SK-N-SH treated with all-trans-retinoic acid at 6 μM for 48 hours (cell line): ENCODE results near the gene PTPRN2.

Experiments
- ATAC-seq: fragments of 200-7000 bp; cut with Tn5 transposase; 3 replicates; pipeline ENCODE4 v1.9.1; 2020; ENCODE audit warnings: mild to moderate bottlenecking, moderate library complexity
- ARNTL ChIP-seq: fragments of 450-650 bp; formaldehyde crosslinking; IDR thresholded peaks from 2 replicates; pipeline ENCODE4 v1.5.0; 2020; ENCODE audit warnings: low read depth, mild to moderate bottlenecking, moderate library complexity, borderline replicate concordance
- BACH2 ChIP-seq: fragments of 250-450 bp; sonication (Bioruptor Pico); IDR thresholded peaks from 2 replicates; pipeline ENCODE4 v1.9.0; 2021; ENCODE audit warnings: mild to moderate bottlenecking, borderline replicate concordance
- CREB5 ChIP-seq: fragments of 250-450 bp; sonication (Bioruptor Pico); IDR thresholded peaks from 2 replicates; pipeline ENCODE4 v1.5.1; 2020; ENCODE audit warnings: low read depth, mild to moderate bottlenecking, moderate library complexity
- CSDC2 ChIP-seq: fragments of 250-450 bp; sonication (Bioruptor Pico); IDR thresholded peaks from 2 replicates; pipeline ENCODE4 v1.5.0; 2020; ENCODE audit warnings: mild to moderate bottlenecking, moderate library complexity
- ESRRG ChIP-seq: fragments of 250-450 bp; sonication (Bioruptor Pico); IDR thresholded peaks from 2 replicates; pipeline ENCODE4 v1.6.1; 2021; ENCODE audit warnings: mild to moderate bottlenecking
- GLIS3 ChIP-seq: fragments of 250-450 bp; sonication (Bioruptor Pico); IDR thresholded peaks from 2 replicates; pipeline ENCODE4 v1.5.0; 2020; ENCODE audit warnings: mild to moderate bottlenecking, moderate library complexity
- ISL1 ChIP-seq: fragments of 250-450 bp; sonication (Bioruptor Pico); IDR thresholded peaks from 2 replicates; pipeline ENCODE4 v2.1.2; 2022; ENCODE audit warnings: mild to moderate bottlenecking, moderate library complexity
- OSR1 ChIP-seq: fragments of 250-450 bp; sonication (Bioruptor Pico); IDR thresholded peaks from 2 replicates; pipeline ENCODE4 v1.8.0; 2022; ENCODE audit warnings: moderate library complexity, mild to moderate bottlenecking, inconsistent platforms
- PATZ1 ChIP-seq: fragments of 250-450 bp; sonication (Bioruptor Pico); IDR thresholded peaks from 2 replicates; pipeline ENCODE4 v1.8.0; 2020; ENCODE audit warnings: mild to moderate bottlenecking, moderate library complexity, borderline replicate concordance
- PPARA ChIP-seq: fragments of 250-450 bp; sonication (Bioruptor Pico); IDR thresholded peaks from 2 replicates; pipeline ENCODE4 v1.5.0; 2020; ENCODE audit warnings: mild to moderate bottlenecking, borderline replicate concordance
- RARB ChIP-seq: fragments of 250-450 bp; sonication (Bioruptor Pico); IDR thresholded peaks from 2 replicates; pipeline ENCODE4 v1.8.0; 2021; ENCODE audit warnings: mild to moderate bottlenecking, moderate library complexity
- SNAI2 ChIP-seq: fragments of 250-450 bp; sonication (Bioruptor Pico); IDR thresholded peaks from 2 replicates; pipeline ENCODE4 v1.5.0; 2020; ENCODE audit warnings: mild to moderate bottlenecking, moderate library complexity
- TOX ChIP-seq: fragments of 250-450 bp; sonication (Bioruptor Pico); IDR thresholded peaks from 2 replicates; pipeline ENCODE4 v1.8.0; 2021; ENCODE audit warnings: mild to moderate bottlenecking, moderate library complexity, borderline replicate concordance
- TSHZ2 ChIP-seq: fragments of 250-450 bp; sonication (Bioruptor Pico); IDR thresholded peaks from 2 replicates; pipeline ENCODE4 v1.5.0; 2020; ENCODE audit warnings: mild to moderate bottlenecking, moderate library complexity
- ZC3H10 ChIP-seq: fragments of 250-450 bp; sonication (Bioruptor Pico); IDR thresholded peaks from 2 replicates; pipeline ENCODE4 v1.5.1; 2021; ENCODE audit warnings: mild to moderate bottlenecking, moderate library complexity
- ZFP3 ChIP-seq: fragments of 250-450 bp; sonication (Bioruptor Pico); IDR thresholded peaks from 2 replicates; pipeline ENCODE4 v1.5.0; 2020; ENCODE audit warnings: mild to moderate bottlenecking, moderate library complexity
- ZFP30 ChIP-seq: fragments of 450-650 bp; formaldehyde crosslinking; IDR thresholded peaks from 2 replicates; pipeline ENCODE4 v1.5.0; 2022; ENCODE audit warnings: mild to moderate bottlenecking, moderate library complexity
- ZNF565 ChIP-seq: fragments of 450-650 bp; formaldehyde crosslinking; conservative IDR thresholded peaks from 2 replicates; pipeline ENCODE4 v1.5.0; 2020; ENCODE audit warnings: low read depth, mild to moderate bottlenecking, moderate library complexity
- ZNF70 ChIP-seq: fragments of 450-650 bp; formaldehyde crosslinking; IDR thresholded peaks from 2 replicates; pipeline ENCODE4 v1.5.0; 2020; ENCODE audit warnings: mild to moderate bottlenecking, moderate library complexity
- ZNF8 ChIP-seq: fragments of 450-650 bp; formaldehyde crosslinking; IDR thresholded peaks from 2 replicates; pipeline ENCODE4 v1.5.0; 2020; ENCODE audit warnings: mild to moderate bottlenecking, moderate library complexity

PTPRN2 gene

GRCh38 chr7:158067219-158067930 lies 520.2 kb downstream of the PTPRN2 start (continued):
- TF ChIP-seq TSHZ2 (CRISPR knock-in tag) (no peak), GLIS3 (no peak)

- no peak for TF ChIP-seq TOX (CRISPR knock-in tag)
- no peak for TF ChIP-seq TSHZ2 (CRISPR knock-in tag)
- no peak for TF ChIP-seq PATZ1 (CRISPR knock-in tag)
- no peak for TF ChIP-seq SNAI2 (CRISPR knock-in tag)
- TF ChIP-seq PPARA (CRISPR knock-in tag): no peak
- TF ChIP-seq BACH2 (CRISPR knock-in tag): no peak
- no peak for TF ChIP-seq ARNTL (CRISPR knock-in tag)
- TF ChIP-seq RARB: no peak
- no peak for TF ChIP-seq ZNF8 (CRISPR knock-in tag)
- no peak for TF ChIP-seq ESRRG (CRISPR knock-in tag)
- no peak for TF ChIP-seq CREB5
- TF ChIP-seq ZC3H10 (CRISPR knock-in tag): no peak
- TF ChIP-seq OSR1: no peak
- no peak for TF ChIP-seq ZNF70 (CRISPR knock-in tag)
- TF ChIP-seq, all 23 proteins: peak for 0
- no peak for ATAC-seq
Observed at GRCh38 chr7:158066085-158066484, 521.5 kb downstream of the PTPRN2 start.

- TF ChIP-seq TSHZ2 (CRISPR knock-in tag) (no peak), OSR1 (no peak), ISL1 (CRISPR knock-in tag) (no peak), CREB5 (no peak), PPARA (CRISPR knock-in tag) (no peak), ZNF70 (CRISPR knock-in tag) (no peak), GLIS3 (no peak), RARB (no peak), ARNTL (CRISPR knock-in tag) (no peak), ZNF8 (CRISPR knock-in tag) (no peak), CSDC2 (CRISPR knock-in tag) (no peak), ESRRG (CRISPR knock-in tag) (no peak), ZNF565 (CRISPR knock-in tag) (no peak), ZC3H10 (CRISPR knock-in tag) (no peak), ZFP30 (no peak), ZFP3 (CRISPR knock-in tag) (no peak)
- TF ChIP-seq, all 23 proteins: peak for 0
Observed at GRCh38 chr7:158065340-158065739, 522.3 kb downstream of the PTPRN2 start.

More at GRCh38 chr7:158065340-158065739, 522.3 kb downstream of the PTPRN2 start:
- ATAC-seq: no peak
